Measurements from ENCODE around the gene PIP5K1B. TPM values are rescaled to one million over a fixed set of nuclear protein-coding genes. Genes with fewer than 3 reads are reported as not detected.

The PIP5K1B gene
- total RNA-seq, 1 donor from 2014 or later: 1.3 TPM

DNA sequence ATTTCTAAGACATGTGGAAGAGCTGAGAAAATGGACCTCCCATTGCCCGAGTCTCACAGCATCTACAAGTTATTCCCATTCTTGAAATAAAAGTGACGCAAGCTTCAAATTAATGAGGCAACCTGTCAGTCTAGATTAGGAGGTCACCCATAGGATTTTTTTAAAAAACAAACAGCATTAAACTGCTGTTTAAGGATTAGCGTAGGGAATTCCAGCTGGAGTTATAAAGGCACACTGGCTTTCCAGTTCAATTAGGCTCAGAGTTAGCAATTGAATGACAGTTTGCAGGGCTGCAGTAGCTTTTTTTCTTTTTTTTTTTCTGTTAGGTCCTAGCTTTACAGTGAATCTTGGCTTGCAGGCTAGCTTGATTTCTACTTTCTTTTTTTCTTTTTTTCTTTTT is 292.6 kb downstream of the PIP5K1B start:
- Histone ChIP-seq H3K36me3 (ENCODE audit: insufficient read depth, low read length) (no peaks in the 10 kb centered on the region), H3K9ac (ENCODE audit: low read length) (no peak overlapping the region), H4K20me1 (ENCODE audit: insufficient read depth, low read length) (no peaks in the 10 kb centered on the region), H3K9me3 (ENCODE audit: insufficient read depth, low read depth, low read length) (no peaks in the 10 kb centered on the region), H3K27me3 (ENCODE audit: insufficient read depth, low read length) (peaks cover 3% of the 10 kb centered on the region), H3K4me3 (ENCODE audit: insufficient read depth, low read depth, low read length) (no peak overlapping the region), H3K4me2 (ENCODE audit: low read length) (no peak overlapping the region), H2AFZ (ENCODE audit: low read depth, low read length) (no peak overlapping the region), H3K79me2 (ENCODE audit: insufficient read depth, low read length) (no peaks in the 10 kb centered on the region), H3K4me1 (ENCODE audit: insufficient read depth, low read length) (no peaks in the 10 kb centered on the region), H3K27ac (ENCODE audit: low read depth, low read length) (no peak overlapping the region)
- Mint-ChIP-seq H3K9me3 (ENCODE audit: unreplicated experiment) (no peaks in the 10 kb centered on the region), H3K27me3 (ENCODE audit: low read depth, unreplicated experiment) (peaks cover 12% of the 10 kb centered on the region), H3K36me3 (ENCODE audit: low read depth, unreplicated experiment) (no peaks in the 10 kb centered on the region), H3K4me3 (ENCODE audit: unreplicated experiment) (no peak overlapping the region), H3K27ac (ENCODE audit: unreplicated experiment) (no peak overlapping the region), H3K4me1 (ENCODE audit: low read depth, unreplicated experiment) (peaks cover 4% of the 10 kb centered on the region)
- no peak for TF ChIP-seq EZH2 (IDR thresholded peaks at IDR 0.05; ENCODE audit: insufficient read depth, low read length)
- TF ChIP-seq, protein P1, sequence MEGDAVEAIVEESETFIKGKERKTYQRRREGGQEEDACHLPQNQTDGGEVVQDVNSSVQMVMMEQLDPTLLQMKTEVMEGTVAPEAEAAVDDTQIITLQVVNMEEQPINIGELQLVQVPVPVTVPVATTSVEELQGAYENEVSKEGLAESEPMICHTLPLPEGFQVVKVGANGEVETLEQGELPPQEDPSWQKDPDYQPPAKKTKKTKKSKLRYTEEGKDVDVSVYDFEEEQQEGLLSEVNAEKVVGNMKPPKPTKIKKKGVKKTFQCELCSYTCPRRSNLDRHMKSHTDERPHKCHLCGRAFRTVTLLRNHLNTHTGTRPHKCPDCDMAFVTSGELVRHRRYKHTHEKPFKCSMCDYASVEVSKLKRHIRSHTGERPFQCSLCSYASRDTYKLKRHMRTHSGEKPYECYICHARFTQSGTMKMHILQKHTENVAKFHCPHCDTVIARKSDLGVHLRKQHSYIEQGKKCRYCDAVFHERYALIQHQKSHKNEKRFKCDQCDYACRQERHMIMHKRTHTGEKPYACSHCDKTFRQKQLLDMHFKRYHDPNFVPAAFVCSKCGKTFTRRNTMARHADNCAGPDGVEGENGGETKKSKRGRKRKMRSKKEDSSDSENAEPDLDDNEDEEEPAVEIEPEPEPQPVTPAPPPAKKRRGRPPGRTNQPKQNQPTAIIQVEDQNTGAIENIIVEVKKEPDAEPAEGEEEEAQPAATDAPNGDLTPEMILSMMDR (IDR thresholded peaks at IDR 0.05; ENCODE audit: insufficient read depth, low read depth, low read length): no peak
- DNase-seq (ENCODE audit: low read depth) (no peak), FAIRE-seq (no peak)

DNA sequence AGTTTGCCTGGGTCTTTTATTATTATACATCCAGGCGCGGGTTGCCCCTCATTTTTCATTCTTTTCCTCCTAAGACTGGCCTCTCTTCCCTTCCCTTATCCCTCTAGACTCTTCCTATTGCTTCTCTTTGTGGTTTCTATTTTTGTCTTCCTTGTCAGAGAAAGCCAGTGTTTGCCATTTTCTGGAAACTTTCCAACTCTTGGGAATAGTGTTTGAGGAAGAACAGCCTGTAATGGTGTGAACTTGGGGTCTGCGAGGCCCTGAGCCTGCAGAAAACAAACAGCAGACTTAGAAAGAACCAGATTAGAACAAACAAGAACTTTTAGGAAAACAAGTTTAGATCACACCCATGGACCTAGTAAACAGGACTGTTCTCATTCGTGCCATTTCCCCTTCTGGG is 293.3 kb downstream of the PIP5K1B start:
- Mint-ChIP-seq H3K27me3 (ENCODE audit: low read depth, unreplicated experiment) (peaks cover 12% of the 10 kb centered on the region), H3K4me3 (ENCODE audit: unreplicated experiment) (no peak overlapping the region), H3K4me1 (ENCODE audit: low read depth, unreplicated experiment) (peaks cover 4% of the 10 kb centered on the region), H3K36me3 (ENCODE audit: low read depth, unreplicated experiment) (no peaks in the 10 kb centered on the region), H3K9me3 (ENCODE audit: unreplicated experiment) (no peaks in the 10 kb centered on the region), H3K27ac (ENCODE audit: unreplicated experiment) (no peak overlapping the region)
- Histone ChIP-seq H3K4me2 (ENCODE audit: low read length) (no peak overlapping the region), H3K4me1 (ENCODE audit: insufficient read depth, low read length) (no peaks in the 10 kb centered on the region), H3K79me2 (ENCODE audit: insufficient read depth, low read length) (no peaks in the 10 kb centered on the region), H3K9me3 (ENCODE audit: insufficient read depth, low read depth, low read length) (no peaks in the 10 kb centered on the region), H4K20me1 (ENCODE audit: insufficient read depth, low read length) (no peaks in the 10 kb centered on the region), H3K9ac (ENCODE audit: low read length) (no peak overlapping the region), H3K27ac (ENCODE audit: low read depth, low read length) (no peak overlapping the region), H3K4me3 (ENCODE audit: insufficient read depth, low read depth, low read length) (no peak overlapping the region), H2AFZ (ENCODE audit: low read depth, low read length) (no peak overlapping the region), H3K27me3 (ENCODE audit: insufficient read depth, low read length) (peaks cover 3% of the 10 kb centered on the region), H3K36me3 (ENCODE audit: insufficient read depth, low read length) (no peaks in the 10 kb centered on the region)
- TF ChIP-seq, protein P1 (IDR thresholded peaks at IDR 0.05; ENCODE audit: insufficient read depth, low read depth, low read length): no peak
- no peak for TF ChIP-seq EZH2 (IDR thresholded peaks at IDR 0.05; ENCODE audit: insufficient read depth, low read length)
- DNase-seq (ENCODE audit: low read depth): no peak
- FAIRE-seq: no peak

DNA sequence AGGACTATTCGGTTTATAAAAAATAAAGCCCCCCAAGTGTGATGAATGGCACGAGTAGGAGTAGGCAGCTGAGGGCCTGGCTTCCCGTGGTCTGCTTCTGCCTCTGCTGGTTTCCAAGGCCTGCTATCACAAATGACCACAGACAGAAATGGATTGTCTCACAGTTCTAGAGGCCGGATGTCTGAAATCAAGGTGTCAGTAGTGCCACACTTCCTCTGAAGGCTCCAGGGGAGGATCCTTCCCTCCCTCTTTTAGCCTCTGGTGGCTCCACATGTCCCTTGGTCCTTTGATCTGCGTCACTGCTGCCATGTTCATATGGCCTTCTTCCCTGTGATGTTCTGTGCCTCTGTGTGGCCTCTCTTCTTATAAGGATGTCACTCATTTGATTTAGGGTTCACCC is 293.8 kb downstream of the PIP5K1B start:
- H3K4me3 ChIP-seq (ENCODE audit: insufficient read depth, low read depth, low read length): no peak overlapping the region
- H4K20me1 ChIP-seq (ENCODE audit: insufficient read depth, low read length): no peaks in the 10 kb centered on the region
- H3K9me3 ChIP-seq (ENCODE audit: insufficient read depth, low read depth, low read length): no peaks in the 10 kb centered on the region
- no peak for DNase-seq (ENCODE audit: low read depth)
- H3K4me3 Mint-ChIP-seq (ENCODE audit: unreplicated experiment): no peak overlapping the region
- no peaks in the 10 kb centered on the region for H3K79me2 ChIP-seq (ENCODE audit: insufficient read depth, low read length)
- peaks cover 4% of the 10 kb centered on the region for H3K4me1 Mint-ChIP-seq (ENCODE audit: low read depth, unreplicated experiment)
- TF ChIP-seq, protein P1 (IDR thresholded peaks at IDR 0.05; ENCODE audit: insufficient read depth, low read depth, low read length): no peak
- TF ChIP-seq EZH2 (IDR thresholded peaks at IDR 0.05; ENCODE audit: insufficient read depth, low read length): no peak
- H3K27me3 ChIP-seq (ENCODE audit: insufficient read depth, low read length): peaks cover 3% of the 10 kb centered on the region
- H3K27ac ChIP-seq (ENCODE audit: low read depth, low read length): no peak overlapping the region
- no peak for FAIRE-seq
- H3K27ac Mint-ChIP-seq (ENCODE audit: unreplicated experiment): no peak overlapping the region
- peaks cover 12% of the 10 kb centered on the region for H3K27me3 Mint-ChIP-seq (ENCODE audit: low read depth, unreplicated experiment)
- no peaks in the 10 kb centered on the region for H3K9me3 Mint-ChIP-seq (ENCODE audit: unreplicated experiment)
- H3K4me1 ChIP-seq (ENCODE audit: insufficient read depth, low read length): no peaks in the 10 kb centered on the region
- no peak overlapping the region for H3K4me2 ChIP-seq (ENCODE audit: low read length)
- no peak overlapping the region for H3K9ac ChIP-seq (ENCODE audit: low read length)
- H3K36me3 Mint-ChIP-seq (ENCODE audit: low read depth, unreplicated experiment): no peaks in the 10 kb centered on the region
- H2AFZ ChIP-seq (ENCODE audit: low read depth, low read length): no peak overlapping the region
- no peaks in the 10 kb centered on the region for H3K36me3 ChIP-seq (ENCODE audit: insufficient read depth, low read length)

All from astrocyte (in vitro differentiated cells and primary cell).